Neural progenitor cell (in vitro differentiated cells): ENCODE data around the gene S100PBP. TPM values are rescaled to one million over a fixed set of nuclear protein-coding genes. Genes with fewer than 3 reads are reported as not detected.
A peak's percentile ranks its signal among the peaks of the same experiment; 100 is the strongest.
"Not testable (repeated sequence)": the region's sequence is repeated elsewhere in the genome, so short reads cannot be mapped to it uniquely, and the experiment has no call there.

ENCODE experiments used
- DNase-seq: peaks from one replicate; pipeline ENCODE4 v3.0.0-alpha.2; 2016; ENCODE audit warnings: low spot score
- H2AFZ ChIP-seq: fragments of 200-600 bp; sonication (generic); replicated peaks from 2 replicates; pipeline ENCODE4 v1.6.1; 2016; ENCODE audit warnings: antibody characterized with exemption
- H3F3A ChIP-seq: fragments of 200-600 bp; sonication (generic); 2 replicates; pipeline ENCODE4 v1.6.1; 2016; ENCODE audit warnings: antibody characterized with exemption, low read depth
- H3K27ac ChIP-seq: fragments of 200-600 bp; sonication (generic); 2 replicates; pipeline ENCODE4 v1.5.1; 2016; ENCODE audit warnings: mild to moderate bottlenecking
- H3K27me3 ChIP-seq: fragments of 200-600 bp; sonication (generic); 2 replicates; pipeline ENCODE4 v1.6.1; 2016; ENCODE audit warnings: mild to moderate bottlenecking, moderate library complexity
- H3K36me3 ChIP-seq: fragments of 200-600 bp; sonication (generic); 2 replicates; pipeline ENCODE4 v1.5.1; 2016
- H3K4me1 ChIP-seq: fragments of 200-600 bp; sonication (generic); 2 replicates; pipeline ENCODE4 v1.6.1; 2016; ENCODE audit warnings: mixed run types
- H3K4me2 ChIP-seq: fragments of 200-600 bp; sonication (generic); 2 replicates; pipeline ENCODE4 v1.6.1; 2016
- H3K4me3 ChIP-seq: fragments of 200-600 bp; sonication (generic); 2 replicates; pipeline ENCODE4 v1.5.1; 2016
- H3K79me2 ChIP-seq: fragments of 200-600 bp; sonication (generic); 2 replicates; pipeline ENCODE4 v1.6.1; 2016; ENCODE audit warnings: low read depth
- H3K9ac ChIP-seq: fragments of 200-600 bp; sonication (generic); 2 replicates; pipeline ENCODE4 v1.6.1; 2016
- H3K9me3 ChIP-seq: fragments of 200-600 bp; sonication (generic); 2 replicates; pipeline ENCODE4 v1.5.1; 2016; ENCODE audit warnings: low read depth
- H4K20me1 ChIP-seq: fragments of 200-600 bp; sonication (generic); 2 replicates; pipeline ENCODE4 v1.6.1; 2016; ENCODE audit warnings: low read depth
- H3K27ac Mint-ChIP-seq: 3 replicates; pipeline ENCODE4 v1.8.0; 2021; ENCODE audit warnings: mixed read lengths
- H3K27me3 Mint-ChIP-seq: 2 replicates; pipeline ENCODE4 v1.8.0; 2022; ENCODE audit warnings: low read depth, mild to moderate bottlenecking, inconsistent platforms, moderate library complexity, mixed read lengths; ENCODE audit not compliant: insufficient read depth
- H3K36me3 Mint-ChIP-seq: 3 replicates; pipeline ENCODE4 v1.8.0; 2021; ENCODE audit warnings: mixed read lengths
- H3K4me1 Mint-ChIP-seq: 3 replicates; pipeline ENCODE4 v1.8.0; 2021; ENCODE audit warnings: mixed read lengths
- H3K4me3 Mint-ChIP-seq: 3 replicates; pipeline ENCODE4 v1.8.0; 2021; ENCODE audit warnings: mild to moderate bottlenecking, moderate library complexity, mixed read lengths
- H3K9me3 Mint-ChIP-seq: 3 replicates; pipeline ENCODE4 v1.8.0; 2020; ENCODE audit warnings: mixed read lengths
- CTCF ChIP-seq: fragments of 200-600 bp; sonication (generic); IDR thresholded peaks from 2 replicates; pipeline ENCODE4 v1.5.1; 2017; ENCODE audit warnings: antibody characterized with exemption, mild to moderate bottlenecking
- EZH2 ChIP-seq: fragments of 200-600 bp; sonication (generic); IDR thresholded peaks from 2 replicates; pipeline ENCODE4 v1.6.1; 2017; ENCODE audit warnings: antibody characterized with exemption, mild to moderate bottlenecking, moderate library complexity
- EZH2phosphoT487 ChIP-seq: fragments of 200-600 bp; sonication (generic); IDR thresholded peaks from 2 replicates; pipeline ENCODE4 v1.6.1; 2017; ENCODE audit warnings: antibody characterized with exemption
- total RNA-seq: library from RNA; depleted of rRNA; stranded (reverse); fragments of >200 nt; gene quantifications from 2 replicates; pipeline ENCODE4 v1.2.3, GENCODE V29; 2015; ENCODE audit warnings: low replicate concordance

The S100PBP gene
- total RNA-seq, 1 donor from 2014 or later: 107 TPM

GRCh38 chr1:32904797-32905196, 87.3 kb downstream of the S100PBP start:
- peaks cover 15% of the 10 kb centered on the region for H3F3A ChIP-seq
- H3K9me3 ChIP-seq: no peaks in the 10 kb centered on the region
- H2AFZ ChIP-seq: no peak overlapping the region
- H3K36me3 Mint-ChIP-seq: no peaks in the 10 kb centered on the region
- peaks cover 9% of the 10 kb centered on the region for H3K4me1 ChIP-seq
- peaks cover 5% of the 10 kb centered on the region for H3K4me1 Mint-ChIP-seq
- TF ChIP-seq CTCF: no peak
- no peak overlapping the region for H3K27ac ChIP-seq
- peaks cover 34% of the 10 kb centered on the region for H3K27me3 Mint-ChIP-seq
- no peak overlapping the region for H3K4me2 ChIP-seq
- no peaks in the 10 kb centered on the region for H3K36me3 ChIP-seq
- H3K27ac Mint-ChIP-seq: no peak overlapping the region
- no peaks in the 10 kb centered on the region for H3K79me2 ChIP-seq
- H3K4me3 ChIP-seq: no peak overlapping the region
- H3K9me3 Mint-ChIP-seq: peaks cover 2% of the 10 kb centered on the region
- no peak overlapping the region for H3K4me3 Mint-ChIP-seq
- DNase-seq: no peak
- H3K27me3 ChIP-seq: peaks cover 41% of the 10 kb centered on the region
- peaks cover 3% of the 10 kb centered on the region for H4K20me1 ChIP-seq
- no peak overlapping the region for H3K9ac ChIP-seq

DNA sequence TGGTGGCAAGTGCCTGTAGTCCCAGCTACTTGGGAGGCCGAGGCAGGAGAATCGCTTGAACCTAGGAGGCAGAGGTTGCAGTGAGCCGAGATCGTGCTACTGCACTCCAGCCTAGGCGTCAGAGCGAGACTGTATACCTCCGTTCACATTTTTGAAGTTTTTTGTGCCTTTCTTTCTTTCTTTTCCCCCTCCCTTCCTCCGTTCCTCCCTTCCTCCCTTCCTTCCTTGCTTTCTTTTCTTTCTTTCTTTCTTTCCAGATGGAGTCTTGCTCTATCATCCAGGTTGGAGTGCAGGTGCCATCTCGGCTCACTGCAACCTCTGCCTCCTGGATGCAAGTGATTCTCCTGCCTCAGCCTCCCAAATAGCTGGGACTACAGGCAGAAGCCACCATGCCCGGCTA, 88.1 kb downstream of the S100PBP start:
- not testable (repeated sequence) for H3K4me2 ChIP-seq, H3K4me1 Mint-ChIP-seq, H3K4me3 ChIP-seq, H3K36me3 Mint-ChIP-seq, H3K4me1 ChIP-seq, H3K27ac Mint-ChIP-seq, H3K36me3 ChIP-seq, H2AFZ ChIP-seq, H3K9me3 Mint-ChIP-seq, H3K9me3 ChIP-seq, DNase-seq, H3K79me2 ChIP-seq, H3K4me3 Mint-ChIP-seq, H4K20me1 ChIP-seq, H3K27ac ChIP-seq, H3K9ac ChIP-seq, H3F3A ChIP-seq
- H3K27me3 ChIP-seq: peaks cover 33% of the 10 kb centered on the region
- H3K27me3 Mint-ChIP-seq: peaks cover 26% of the 10 kb centered on the region

- Histone ChIP-seq H4K20me1 (no peaks in the 10 kb centered on the region), H3K4me3 (no peak overlapping the region), H3K27me3 (peaks cover 23% of the 10 kb centered on the region), H3K36me3 (no peaks in the 10 kb centered on the region), H3K9me3 (no peaks in the 10 kb centered on the region), H3K9ac (no peak overlapping the region), H3K4me2 (no peak overlapping the region), H3F3A (peaks cover 1% of the 10 kb centered on the region), H3K27ac (no peak overlapping the region), H3K4me1 (peaks cover 3% of the 10 kb centered on the region), H2AFZ (no peak overlapping the region), H3K79me2 (no peaks in the 10 kb centered on the region)
- no peak overlapping the region for H3K4me3 Mint-ChIP-seq
- DNase-seq: no peak
- H3K27ac Mint-ChIP-seq: no peak overlapping the region
- H3K9me3 Mint-ChIP-seq: peaks cover 1% of the 10 kb centered on the region
- H3K27me3 Mint-ChIP-seq: peaks cover 21% of the 10 kb centered on the region
- TF ChIP-seq EZH2phosphoT487 (no peak), CTCF (no peak), EZH2 (no peak)
- no peaks in the 10 kb centered on the region for H3K36me3 Mint-ChIP-seq
- peaks cover 2% of the 10 kb centered on the region for H3K4me1 Mint-ChIP-seq
Measured at GRCh38 chr1:32906654-32907053, 89.2 kb downstream of the S100PBP start.

GRCh38 chr1:32907435-32907834, 90.0 kb downstream of the S100PBP start:
- Histone ChIP-seq H4K20me1 (no peaks in the 10 kb centered on the region), H2AFZ (peak overlapping the region; percentile 93), H3K4me2 (no peak overlapping the region), H3F3A (no peaks in the 10 kb centered on the region), H3K9me3 (no peaks in the 10 kb centered on the region), H3K4me3 (no peak overlapping the region), H3K27me3 (peaks cover 15% of the 10 kb centered on the region), H3K36me3 (no peaks in the 10 kb centered on the region), H3K79me2 (no peaks in the 10 kb centered on the region), H3K27ac (no peak overlapping the region), H3K4me1 (peaks cover 3% of the 10 kb centered on the region), H3K9ac (no peak overlapping the region)
- Mint-ChIP-seq H3K4me3 (no peak overlapping the region), H3K4me1 (no peaks in the 10 kb centered on the region), H3K27ac (no peak overlapping the region), H3K36me3 (no peaks in the 10 kb centered on the region), H3K27me3 (peaks cover 14% of the 10 kb centered on the region), H3K9me3 (no peaks in the 10 kb centered on the region)
- DNase-seq: no peak
- TF ChIP-seq CTCF (no peak), EZH2 (no peak), EZH2phosphoT487 (no peak)

Other genes starting within 250 kb of the S100PBP start
- 55.1 and 59.8 TPM in 2 replicates for gene ZBTB8OS, start 167.1 kb upstream of the S100PBP start, total RNA-seq
- gene RBBP4, start 166.4 kb upstream of the S100PBP start, total RNA-seq: 440 and 474 TPM in 2 replicates
- not detected in 2 replicates for gene SYNC, start 114.9 kb upstream of the S100PBP start, total RNA-seq
- gene YARS1, start 295 bp upstream of the S100PBP start, total RNA-seq: 38.2 and 61.5 TPM in 2 replicates
- gene FNDC5, start 53.3 kb downstream of the S100PBP start, total RNA-seq: 9.6 and 21.4 TPM in 2 replicates
- gene HPCA, start 68.8 kb downstream of the S100PBP start, total RNA-seq: 1.0 TPM in 1 of 2 replicates, not detected in the other
- 13.5 and 14.5 TPM in 2 replicates for gene TMEM54, start 83.7 kb downstream of the S100PBP start, total RNA-seq
- gene RNF19B, start 147.2 kb downstream of the S100PBP start, total RNA-seq: 11.5 and 14.2 TPM in 2 replicates
- gene AK2, start 219.2 kb downstream of the S100PBP start, total RNA-seq: 85.5 and 128 TPM in 2 replicates